Activated CD4-positive, CD25-positive, alpha-beta regulatory T cell treated with anti-CD3 and anti-CD28 coated beads, Interleukin-2, amount 50 U/mL, for 24 hours (primary cell): ENCODE data around the gene PPM1K.
A peak's percentile ranks its signal among the peaks of the same experiment; 100 is the strongest.
"Not testable (repeated sequence)": the region's sequence is repeated elsewhere in the genome, so short reads cannot be mapped to it uniquely, and the experiment has no call there.

Experiments used
- ATAC-seq, 2 donors: fragments of 150-1000 bp; cut with Tn5 transposase; one replicate each; pipeline ENCODE4 v1.10.0; 2021; ENCODE audit warnings: mild to moderate bottlenecking in 1 of 2, moderate library complexity in 1 of 2

The PPM1K gene

DNA sequence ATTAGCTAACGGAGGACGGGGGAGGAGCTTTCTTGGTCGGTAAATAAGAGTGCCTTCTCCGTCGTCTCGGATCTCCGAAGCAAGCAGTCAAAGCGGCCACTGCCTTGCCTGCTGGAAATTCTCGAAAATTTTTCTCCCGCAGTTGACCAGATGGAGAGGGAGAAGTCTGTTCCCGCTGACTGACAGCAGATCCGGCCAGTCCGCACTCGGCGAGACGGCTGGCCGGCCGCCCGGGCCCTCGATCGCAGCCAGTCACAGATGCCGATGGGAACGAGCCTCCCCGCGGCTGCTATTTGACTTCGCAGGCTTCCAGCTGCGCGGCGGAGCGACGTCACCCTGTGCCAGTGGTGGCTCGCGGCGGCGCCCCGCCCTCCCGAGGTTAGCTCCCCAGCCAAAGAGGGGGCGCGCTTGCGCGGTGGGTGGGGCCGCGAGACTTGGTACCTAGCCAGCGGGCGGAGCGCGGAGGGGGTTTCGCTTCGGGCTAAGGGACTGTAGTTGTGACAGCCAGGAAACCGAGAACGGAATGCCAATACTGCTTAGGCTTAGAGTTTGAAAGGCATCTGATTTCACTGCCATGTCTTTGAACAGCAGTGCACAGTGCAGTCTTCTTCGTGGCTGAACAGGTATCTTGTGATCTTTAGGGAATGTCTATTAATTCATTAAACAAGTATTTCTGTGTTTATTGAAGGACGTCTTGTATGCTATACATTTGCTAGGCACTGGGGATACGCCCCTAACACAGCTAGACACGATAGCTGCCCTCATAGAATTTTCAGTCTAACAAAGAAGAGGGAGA lies at the start of gene PPM1K:
PPM1K (minus strand) TSS at position 123 of the 796 bp plus-strand sequence. CDS start 5,978 bp downstream, outside the sequence.
- peak; percentile 90 to 92 for ATAC-seq

DNA sequence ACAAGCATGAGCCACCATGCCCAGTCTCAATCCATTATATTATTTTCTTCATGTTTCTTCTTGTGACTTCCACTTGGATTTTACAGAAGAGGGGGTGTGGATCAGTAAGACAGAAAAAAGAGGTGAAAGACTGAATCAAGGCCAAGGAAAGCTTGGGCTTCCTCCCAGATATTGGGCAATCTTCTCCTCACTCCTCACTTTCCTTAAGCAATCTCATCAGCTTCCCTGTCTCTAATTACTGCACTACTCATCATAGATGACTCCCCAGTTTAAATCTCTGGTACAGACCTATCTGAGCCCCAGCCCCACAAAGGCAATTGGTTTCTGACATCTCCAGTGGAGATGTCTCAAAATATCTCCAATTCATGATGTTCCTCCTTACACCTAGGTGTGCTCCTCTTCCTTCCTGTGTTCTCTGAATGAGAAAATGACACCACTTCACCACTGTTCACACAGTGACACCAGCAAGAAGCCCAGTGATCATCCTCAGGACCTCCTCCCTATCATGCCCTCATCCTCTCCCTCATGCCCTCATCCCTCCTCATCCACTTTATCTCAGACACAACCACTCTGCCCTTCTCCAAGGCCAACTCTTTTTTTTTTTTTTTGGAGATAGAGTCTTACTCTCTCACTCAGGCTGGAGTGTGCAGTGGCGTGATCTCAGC lies 49.5 kb upstream of the PPM1K start:
- ATAC-seq, result no peak

DNA sequence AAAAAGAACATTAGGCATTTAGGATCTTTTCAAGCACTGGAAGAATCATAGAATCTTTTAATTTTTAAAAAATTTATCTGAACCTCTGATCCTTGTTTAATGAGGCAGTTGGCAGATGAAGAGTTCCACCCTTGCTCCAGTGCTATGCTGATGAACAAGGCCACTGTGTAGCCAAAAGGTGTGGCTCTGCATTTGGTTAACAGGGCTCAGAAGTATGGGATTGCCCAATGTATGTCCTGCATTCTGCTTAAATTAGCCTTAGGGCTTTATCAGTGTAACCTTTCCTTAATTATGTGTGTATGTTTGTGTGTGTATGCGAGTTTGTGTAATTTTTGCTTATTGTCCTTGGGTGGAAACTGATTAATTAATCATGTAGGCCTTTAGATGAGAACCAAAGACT lies 43.3 kb upstream of the PPM1K start:
- ATAC-seq, result no peak

DNA sequence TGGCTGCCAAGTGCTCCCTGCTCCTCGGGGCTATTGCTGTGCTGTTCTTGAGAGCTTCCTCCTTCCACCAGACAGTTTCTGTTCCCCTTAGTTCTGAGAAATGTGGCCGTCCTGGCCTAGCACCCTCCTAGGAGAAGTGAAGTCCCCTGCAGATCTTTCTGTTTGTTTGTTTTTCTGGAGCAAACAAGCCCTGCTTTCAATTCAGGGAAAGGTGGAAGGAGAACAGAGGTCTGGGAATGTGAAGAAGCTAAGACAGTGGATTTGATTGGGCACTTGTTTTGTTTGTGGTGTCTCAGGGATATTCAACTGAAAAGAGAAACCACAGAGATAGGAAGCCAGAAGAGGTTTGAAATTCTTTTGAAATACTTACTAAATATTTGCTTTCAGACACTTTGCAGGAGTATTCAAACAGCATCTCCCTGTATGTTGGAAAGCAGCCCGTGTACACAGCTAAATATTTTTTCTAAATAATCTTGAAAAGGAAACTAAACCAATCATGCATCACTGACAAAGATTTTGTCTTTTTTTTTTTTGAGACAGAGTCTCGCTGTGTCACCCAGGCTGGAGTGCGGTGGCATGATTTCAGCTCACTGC lies 36.5 kb upstream of the PPM1K start:
- ATAC-seq, result peak; percentile 72 to 73

DNA sequence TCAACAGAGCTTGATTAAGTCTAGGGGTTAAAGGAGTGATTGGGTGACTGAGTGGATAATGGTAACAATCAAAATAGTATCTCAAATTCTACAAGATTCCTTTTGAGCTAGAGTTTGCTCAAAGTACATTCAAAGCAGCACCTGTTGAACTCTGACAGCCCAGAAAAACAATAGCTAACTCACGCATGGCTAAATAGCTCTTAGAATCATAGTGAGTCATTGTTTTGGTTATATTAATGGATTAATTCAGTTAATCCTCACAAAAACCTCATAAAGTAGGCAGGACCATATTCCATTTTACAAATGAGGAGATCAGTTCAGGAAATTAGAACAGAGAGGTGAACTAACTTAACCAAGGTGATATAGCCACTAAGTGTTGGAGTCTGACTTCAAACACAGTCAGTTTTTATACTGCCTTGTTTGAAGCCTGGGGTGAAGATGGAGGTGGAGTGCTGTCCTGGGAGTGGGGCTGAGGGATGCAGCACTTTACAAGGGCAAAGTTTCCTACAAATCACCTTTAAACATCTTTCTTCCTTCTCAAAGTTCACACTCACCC lies 35.9 kb upstream of the PPM1K start:
- peak; percentile 61 to 70 for ATAC-seq

DNA sequence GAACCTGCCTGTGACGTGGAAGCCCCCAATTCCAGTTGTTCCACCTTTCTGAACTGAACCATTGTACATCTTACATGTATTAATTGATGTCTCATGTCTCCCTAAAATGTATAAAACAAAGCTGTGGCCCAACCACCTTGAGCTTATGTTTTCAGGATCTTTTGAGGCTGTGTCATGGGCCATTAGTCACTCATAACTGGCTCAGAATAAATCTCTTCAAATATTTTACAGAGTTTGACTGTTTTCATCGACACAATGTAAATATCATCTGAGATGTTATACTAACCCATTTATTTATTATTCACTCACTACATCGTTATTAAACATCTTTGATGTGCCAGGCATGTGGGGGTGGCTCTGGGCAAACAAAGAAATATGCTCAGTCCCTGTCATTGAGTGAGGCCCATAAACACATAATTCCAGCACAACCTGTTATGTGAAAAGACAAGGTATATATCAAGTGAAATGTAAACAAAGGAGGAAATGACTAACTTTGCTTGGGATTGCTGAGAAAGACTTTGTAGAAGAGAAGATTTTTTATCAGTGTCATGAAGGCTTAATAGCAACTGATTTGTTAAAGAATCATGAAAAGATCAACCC lies 34.5 kb upstream of the PPM1K start:
- ATAC-seq, result no peak

DNA sequence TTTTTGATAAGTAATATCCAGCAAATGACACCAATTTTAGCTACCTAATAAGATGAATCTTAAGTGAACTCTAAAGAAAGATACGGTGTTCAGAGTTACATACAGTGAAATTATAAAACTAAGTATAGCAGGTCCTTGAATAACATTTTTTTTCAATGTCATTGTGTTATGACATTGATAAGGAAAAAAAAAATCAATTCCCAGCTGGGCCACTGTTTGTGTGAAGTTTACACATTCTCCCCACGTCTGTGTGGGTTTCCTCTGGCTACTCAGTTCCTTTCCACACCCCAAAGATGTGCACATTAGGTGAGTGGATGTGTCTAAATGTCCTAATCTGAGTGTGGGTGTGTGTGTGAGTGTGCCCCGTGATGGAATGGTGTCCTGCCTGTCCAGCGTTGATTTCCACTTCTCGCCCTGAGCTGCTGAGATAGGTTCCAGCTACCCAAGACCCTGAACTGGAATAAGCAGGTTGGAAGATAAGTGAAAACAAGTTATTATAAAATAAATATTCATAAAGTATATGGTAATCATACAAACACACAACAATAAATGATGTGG lies 31.2 kb upstream of the PPM1K start:
- ATAC-seq, result no peak

- ATAC-seq, result not testable (repeated sequence)
Measured at GRCh38 chr4:88313088-88313624, 28.8 kb upstream of the PPM1K start.

DNA sequence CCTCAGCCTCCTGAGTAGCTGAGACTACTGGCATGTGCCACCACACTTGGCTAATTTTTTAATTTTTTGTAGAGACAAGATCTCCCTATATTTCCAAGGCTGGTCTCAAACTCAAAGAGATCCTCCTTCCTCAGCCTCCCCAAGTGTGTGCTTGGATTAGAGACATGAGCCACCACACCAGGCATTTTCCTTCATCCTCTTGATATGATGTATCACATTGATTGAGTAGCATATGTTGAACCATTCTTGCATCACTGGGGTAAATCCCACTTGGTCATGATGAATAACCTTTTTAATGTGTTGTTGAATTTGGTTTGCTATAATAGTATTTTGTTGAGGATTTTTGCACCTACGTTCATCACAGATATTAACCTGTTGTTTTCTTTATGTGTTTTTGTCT lies 24.2 kb upstream of the PPM1K start:
- no peak for ATAC-seq

GRCh38 chr4:88297725-88298454 lies 13.5 kb upstream of the PPM1K start:
- no peak for ATAC-seq

GRCh38 chr4:88297212-88297516 lies 12.8 kb upstream of the PPM1K start:
- no peak for ATAC-seq

DNA sequence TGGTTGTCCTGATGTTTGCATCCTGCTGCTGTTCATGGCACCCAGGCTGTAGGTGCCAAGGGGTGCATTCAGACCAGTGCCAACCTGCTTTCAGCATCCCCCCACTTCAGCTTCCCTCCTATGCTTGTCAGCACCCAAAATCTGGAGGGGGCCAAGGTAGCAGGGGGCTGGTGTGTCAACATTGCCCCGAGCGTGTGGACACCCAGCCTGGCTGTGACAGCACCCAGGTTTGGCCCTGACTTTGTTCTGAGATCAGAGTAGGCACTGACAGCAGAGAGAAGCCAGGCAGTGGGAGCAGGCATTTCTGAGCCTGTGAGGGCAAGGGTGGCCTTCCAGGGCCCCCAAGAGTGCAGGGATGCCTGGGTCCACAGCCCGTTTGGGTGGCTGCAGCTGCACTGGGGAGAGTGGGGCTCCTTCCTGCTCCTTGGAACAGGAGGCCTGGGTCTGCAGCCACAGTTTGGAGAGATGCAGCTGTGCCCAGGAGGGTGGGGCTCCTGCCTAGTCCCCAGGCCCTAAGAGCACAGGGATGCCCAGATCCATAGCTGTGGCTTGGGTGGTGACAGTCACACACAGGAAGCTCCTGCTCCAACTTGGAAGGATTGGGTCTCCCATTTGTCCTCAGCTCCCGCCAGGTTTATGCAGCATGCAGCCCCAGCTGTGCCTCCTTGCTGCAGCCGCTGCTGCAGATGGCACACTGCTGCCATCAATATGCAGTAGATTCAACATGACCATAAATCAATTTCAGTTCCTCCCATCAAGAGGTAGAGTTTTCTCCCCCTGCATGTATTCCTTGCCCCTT lies 12.3 kb upstream of the PPM1K start:
- ATAC-seq, result no peak

GRCh38 chr4:88295656-88296055 lies 11.3 kb upstream of the PPM1K start:
- no peak for ATAC-seq

GRCh38 chr4:88291003-88291402 lies 6.6 kb upstream of the PPM1K start:
- no peak for ATAC-seq

- ATAC-seq, result no peak
Measured at GRCh38 chr4:88286897-88287296, 2.5 kb upstream of the PPM1K start.

- ATAC-seq, result no peak
Measured at GRCh38 chr4:88285235-88285653, 883 bp upstream of the PPM1K start.

DNA sequence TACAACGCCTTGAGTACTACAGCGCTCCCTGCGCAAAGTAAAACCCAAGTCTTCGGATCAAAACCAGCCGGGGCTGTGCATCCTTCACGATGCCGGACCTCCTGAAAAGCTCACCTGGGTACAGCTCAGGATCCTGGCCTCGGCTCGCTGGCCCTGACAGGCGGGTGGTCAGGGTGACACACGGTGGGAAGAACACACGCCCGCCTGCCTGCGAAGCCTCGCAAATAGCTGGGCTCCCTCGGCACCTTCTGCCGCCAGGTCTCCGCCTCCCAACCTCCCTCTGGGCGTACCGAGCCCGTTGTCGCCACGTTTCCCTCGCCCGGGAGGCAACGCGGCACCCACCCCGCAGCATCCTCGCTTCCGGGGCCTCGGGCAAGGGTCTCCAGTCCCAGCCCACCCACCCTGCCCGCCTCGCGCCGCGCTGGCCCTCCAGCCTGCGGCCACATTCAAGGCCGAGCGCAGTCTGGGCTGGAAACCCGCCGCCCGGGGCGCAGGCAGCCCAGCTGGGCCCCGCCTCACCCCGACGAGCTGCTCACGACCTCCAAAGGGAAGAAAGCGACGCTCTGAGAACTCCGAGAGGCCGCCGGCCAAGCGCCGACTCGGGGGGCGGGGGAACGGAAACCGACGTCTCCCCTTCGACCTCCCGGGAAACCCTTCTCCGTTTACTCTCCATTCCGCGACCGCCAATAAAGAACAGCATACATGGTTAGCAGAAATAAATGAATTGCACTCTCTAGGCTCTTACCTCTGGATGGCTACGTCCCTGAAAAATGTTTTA lies 511 bp downstream of the PPM1K start:
- ATAC-seq, result peak; percentile 15 to 29

DNA sequence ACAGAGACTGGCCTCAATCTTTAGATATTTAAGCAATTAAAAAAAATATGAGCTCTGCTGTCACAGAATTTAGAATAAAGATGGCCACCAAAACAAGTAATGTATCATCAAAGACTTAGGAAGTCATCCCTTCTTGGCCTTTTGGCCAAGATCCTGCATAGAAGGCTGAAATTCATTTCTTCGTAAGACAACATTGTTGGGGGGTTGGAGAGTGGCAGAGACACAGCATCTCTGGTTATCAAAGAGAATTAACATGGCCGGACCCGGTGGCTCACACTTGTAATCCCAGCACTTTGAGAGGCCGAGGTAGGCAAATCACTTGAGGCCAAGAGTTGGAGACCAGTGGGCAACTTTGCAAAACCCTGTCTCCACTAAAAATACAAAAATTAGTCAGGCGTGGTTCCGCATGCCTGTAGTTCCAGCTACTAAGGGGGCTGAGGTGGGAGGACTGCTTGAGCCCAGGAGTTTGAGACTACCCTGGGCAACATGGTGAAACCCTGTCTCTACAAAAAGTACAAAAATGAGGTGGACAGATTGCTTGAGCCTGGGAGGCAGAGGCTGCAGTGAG lies 4.0 kb downstream of the PPM1K start:
- ATAC-seq, result no peak

DNA sequence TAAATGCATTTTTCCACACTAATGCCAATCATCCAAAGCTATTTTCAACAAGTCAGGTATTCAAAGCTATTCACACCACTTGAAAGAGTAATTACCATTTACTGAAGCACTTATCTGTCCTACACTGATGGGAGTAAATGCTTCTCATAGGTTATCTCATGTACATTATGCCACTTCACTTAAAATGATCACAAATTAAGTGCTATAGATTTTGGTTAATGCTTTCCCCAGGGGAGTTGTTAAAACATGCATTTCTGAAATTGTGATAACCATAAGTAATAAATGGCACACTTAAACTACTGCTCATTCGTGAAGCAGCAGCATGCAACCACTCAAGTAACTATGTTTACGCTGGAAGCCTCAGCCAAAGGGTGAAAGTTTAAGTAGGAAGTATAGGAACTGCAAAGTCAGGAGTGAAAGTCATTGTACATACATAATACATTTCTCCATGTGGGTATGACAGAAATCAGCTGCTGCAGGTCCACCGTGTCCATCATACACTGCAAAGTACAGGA lies 6.6 kb downstream of the PPM1K start:
- ATAC-seq, result no peak
